Lung (tissue), 12 donors: ENCODE measurements around the gene RXRB. TPM values are rescaled to one million over a fixed set of nuclear protein-coding genes. Genes with fewer than 3 reads are reported as not detected.

Source experiments
- ATAC-seq: fragments of 200-7000 bp; cut with Tn5 transposase; one replicate; pipeline ENCODE4 v1.9.1; 2020; ENCODE audit warnings: moderate number of reproducible peaks; ENCODE audit not compliant: insufficient read depth, low FRiP score
- DNase-seq, 3 donors: peaks; one replicate each; pipeline ENCODE4 v3.0.0-alpha.2; 2013 to 2017
- H3K27ac ChIP-seq, 2 donors: one replicate each; pipeline ENCODE4 v1.5.1; 2013; ENCODE audit warnings: mild to moderate bottlenecking in 2 of 2, moderate library complexity in 2 of 2, control low read depth in 1 of 2, inconsistent platforms in 1 of 2, low read depth in 1 of 2, low read length in 1 of 2
- H3K27me3 ChIP-seq, 3 donors: one replicate each; pipeline ENCODE4 v1.5.1; 2013; ENCODE audit warnings: low read length in 2 of 3; ENCODE audit not compliant: control insufficient read depth in 3 of 3, insufficient read depth in 3 of 3
- H3K36me3 ChIP-seq, 4 donors: one replicate each; pipeline ENCODE4 v1.5.1; 2013; ENCODE audit warnings: low read length in 4 of 4, mild to moderate bottlenecking in 1 of 4, moderate library complexity in 1 of 4; ENCODE audit not compliant: control insufficient read depth in 4 of 4, insufficient read depth in 4 of 4
- H3K4me1 ChIP-seq, 5 donors: one replicate each; pipeline ENCODE4 v1.5.1; 2013; ENCODE audit warnings: low read length in 5 of 5, mild to moderate bottlenecking in 2 of 5, moderate library complexity in 1 of 5; ENCODE audit not compliant: control insufficient read depth in 5 of 5, insufficient read depth in 5 of 5
- H3K4me3 ChIP-seq: one replicate; pipeline ENCODE4 v1.5.1; 2013; ENCODE audit warnings: mild to moderate bottlenecking, control low read depth, moderate library complexity
- H3K9ac ChIP-seq, 2 donors: one replicate each; pipeline ENCODE4 v1.5.1; 2013; ENCODE audit warnings: low read length in 2 of 2, control low read depth in 1 of 2; ENCODE audit not compliant: insufficient read depth in 1 of 2
- H3K9me3 ChIP-seq, 4 donors: one replicate each; pipeline ENCODE4 v1.5.1; 2013; ENCODE audit warnings: low read length in 3 of 4, mild to moderate bottlenecking in 1 of 4, moderate library complexity in 1 of 4; ENCODE audit not compliant: control insufficient read depth in 4 of 4, insufficient read depth in 3 of 4
- CTCF ChIP-seq: IDR thresholded peaks from 2 replicates; pipeline ENCODE4 v1.5.1; 2012; ENCODE audit warnings: mild to moderate bottlenecking; ENCODE audit errors: control extremely low read depth, extremely low read depth
- WGBS, 2 donors: extraction: QIAGEN DNeasy Blood & Tissue Kit; methylation state at CpG; one replicate each; pipeline ENCODE4 v1.1.7; 2013; 5-methylcytosine and 5-hydroxymethylcytosine counted together
- polyA plus RNA-seq, 2 donors: library from polyadenylated mRNA; stranded (reverse); fragments of 200-250 nt; gene quantifications; one replicate each; pipeline ENCODE4 v1.2.1, GENCODE V29; 2013
- total RNA-seq, 2 donors: library from RNA; depleted of rRNA in 1 of 2; stranded (reverse); fragments of >200 nt in 1 of 2; gene quantifications; one replicate each; pipeline ENCODE4 v1.2.1, GENCODE V29; 2014 to 2021
- donor health status: control.
- donor health status: control.
- donor health status: Bipolar disorder and iron deficiency.
- donor health status: healthy.
- donor health status: DM: yes; HTN: yes; CAD: no.

RXRB gene
- total and polyA plus RNA-seq, 4 donors = 27.4 to 38.7 (median 31.1) TPM

GRCh38 chr6:33168639-33169038, 31.8 kb downstream of the RXRB start:
- no peaks in the 10 kb centered on the region for H3K36me3 ChIP-seq
- ATAC-seq (no peak), DNase-seq (no peak)
- no peaks in the 10 kb centered on the region for H3K9me3 ChIP-seq
- no peak overlapping the region for H3K27ac ChIP-seq
- H3K4me1 ChIP-seq = no peaks in the 10 kb centered on the region
- no peak overlapping the region for H3K4me3 ChIP-seq
- 65 to 81% methylated on average over 5 of the region's 5 CpGs for WGBS, 2 donors
- no peak for TF ChIP-seq CTCF
- no peaks in the 10 kb centered on the region for H3K27me3 ChIP-seq
- no peak overlapping the region for H3K9ac ChIP-seq

GRCh38 chr6:33168284-33168601, 32.2 kb downstream of the RXRB start:
- Histone ChIP-seq H3K9me3 (no peaks in the 10 kb centered on the region), H3K4me1 (no peaks in the 10 kb centered on the region), H3K36me3 (no peaks in the 10 kb centered on the region), H3K9ac (no peak overlapping the region), H3K27ac (no peak overlapping the region), H3K27me3 (no peaks in the 10 kb centered on the region), H3K4me3 (no peak overlapping the region)
- WGBS, 2 donors = 73 to 80% methylated on average over 6 of the region's 6 CpGs
- ATAC-seq (no peak), DNase-seq (no peak)
- TF ChIP-seq CTCF = no peak

- WGBS, 2 donors = 84 to 88% methylated on average over 19 of the region's 19 CpGs
- DNase-seq = no peak
- no peaks in the 10 kb centered on the region for H3K4me1 ChIP-seq
These were observed 32.8 kb downstream of the RXRB start for GRCh38 chr6:33167374-33168283.

More at GRCh38 chr6:33167374-33168283, 32.8 kb downstream of the RXRB start:
- Histone ChIP-seq H3K4me3 (no peak overlapping the region), H3K36me3 (no peaks in the 10 kb centered on the region), H3K27me3 (no peaks in the 10 kb centered on the region), H3K9me3 (no peaks in the 10 kb centered on the region), H3K27ac (no peak overlapping the region), H3K9ac (no peak overlapping the region)
- TF ChIP-seq CTCF = no peak
- ATAC-seq = no peak
